Ecto neural progenitor cell (in vitro differentiated cells): ENCODE data around the gene ANO4.
"Not testable (repeated sequence)": the region's sequence is repeated elsewhere in the genome, so short reads cannot be mapped to it uniquely, and the experiment has no call there.

ENCODE experiments used
- DNase-seq: peaks from one replicate; pipeline ENCODE4 v3.0.0-alpha.2; 2018; ENCODE audit warnings: low spot score

ANO4 gene

GRCh38 chr12:100953217-100953616, 158.6 kb downstream of the ANO4 start:
- DNase-seq: no peak

- no peak for DNase-seq
Observed at GRCh38 chr12:100953677-100954076, 159.1 kb downstream of the ANO4 start.

GRCh38 chr12:100954118-100954517, 159.5 kb downstream of the ANO4 start:
- no peak for DNase-seq

GRCh38 chr12:100955139-100955538, 160.6 kb downstream of the ANO4 start:
- DNase-seq: no peak

- DNase-seq: no peak
Observed at GRCh38 chr12:100956311-100956852, 161.8 kb downstream of the ANO4 start.

- DNase-seq: no peak
Observed at GRCh38 chr12:100959481-100959880, 164.9 kb downstream of the ANO4 start.

- no peak for DNase-seq
Observed at GRCh38 chr12:100962086-100962712, 167.6 kb downstream of the ANO4 start.

- DNase-seq: no peak
Observed at GRCh38 chr12:100963381-100963780, 168.8 kb downstream of the ANO4 start.

GRCh38 chr12:100964028-100964427, 169.5 kb downstream of the ANO4 start:
- no peak for DNase-seq

GRCh38 chr12:100967189-100967588, 172.6 kb downstream of the ANO4 start:
- no peak for DNase-seq

GRCh38 chr12:100970894-100971293, 176.3 kb downstream of the ANO4 start:
- DNase-seq: no peak

GRCh38 chr12:100972121-100972520, 177.5 kb downstream of the ANO4 start:
- DNase-seq: no peak

- DNase-seq: no peak
Observed at GRCh38 chr12:100974341-100974740, 179.8 kb downstream of the ANO4 start.

GRCh38 chr12:100974747-100975146, 180.2 kb downstream of the ANO4 start:
- no peak for DNase-seq

- no peak for DNase-seq
Observed at GRCh38 chr12:100976735-100977134, 182.2 kb downstream of the ANO4 start.

- DNase-seq: no peak
Observed at GRCh38 chr12:100980856-100981255, 186.3 kb downstream of the ANO4 start.

- no peak for DNase-seq
Observed at GRCh38 chr12:100982511-100983183, 188.1 kb downstream of the ANO4 start.

- DNase-seq: no peak
Observed at GRCh38 chr12:100984796-100985195, 190.2 kb downstream of the ANO4 start.

- peak; percentile 70 for DNase-seq
Observed at GRCh38 chr12:100986595-100987547, 192.3 kb downstream of the ANO4 start.

GRCh38 chr12:100987552-100988521, 193.3 kb downstream of the ANO4 start:
- DNase-seq: peak; percentile 73

GRCh38 chr12:100989509-100989908, 194.9 kb downstream of the ANO4 start:
- not testable (repeated sequence) for DNase-seq
